Measurements from ENCODE around the gene CTTNBP2NL.
"Not testable (repeated sequence)": the region's sequence is repeated elsewhere in the genome, so short reads cannot be mapped to it uniquely, and the experiment has no call there.

The CTTNBP2NL gene

GRCh38 chr1:112472142-112472541, 76.1 kb downstream of the CTTNBP2NL start:
- no peaks in the 10 kb centered on the region for H3K36me3 ChIP-seq
- H3K9me3 ChIP-seq: peaks cover 9% of the 10 kb centered on the region
- no peak overlapping the region for H3K4me3 ChIP-seq
- no peaks in the 10 kb centered on the region for H3K4me1 ChIP-seq
- no peak overlapping the region for H3K9ac ChIP-seq
- TF ChIP-seq Cebpa-rat (IDR thresholded peaks at IDR 0.05): no peak
- no peak overlapping the region for H3K27ac ChIP-seq
- no peaks in the 10 kb centered on the region for H3K27me3 ChIP-seq
- H4K20me1 ChIP-seq: no peaks in the 10 kb centered on the region
- no peak overlapping the region for H3K4me2 ChIP-seq

- H3K9me3 ChIP-seq: peaks cover 36% of the 10 kb centered on the region
- TF ChIP-seq Cebpa-rat (IDR thresholded peaks at IDR 0.05): no peak
- H3K9ac ChIP-seq: no peak overlapping the region
Measured at GRCh38 chr1:112477550-112477949, 81.5 kb downstream of the CTTNBP2NL start.

GRCh38 chr1:112478314-112478713, 82.3 kb downstream of the CTTNBP2NL start:
- H3K4me3 ChIP-seq: no peak overlapping the region
- H3K4me1 ChIP-seq: no peaks in the 10 kb centered on the region
- no peaks in the 10 kb centered on the region for H3K27me3 ChIP-seq
- no peaks in the 10 kb centered on the region for H3K36me3 ChIP-seq
- H3K9ac ChIP-seq: no peak overlapping the region
- TF ChIP-seq Cebpa-rat (IDR thresholded peaks at IDR 0.05): no peak
- no peak overlapping the region for H3K4me2 ChIP-seq
- peaks cover 36% of the 10 kb centered on the region for H3K9me3 ChIP-seq
- no peak overlapping the region for H3K27ac ChIP-seq
- H4K20me1 ChIP-seq: no peaks in the 10 kb centered on the region

More at GRCh38 chr1:112477550-112477949, 81.5 kb downstream of the CTTNBP2NL start:
- H3K4me3 ChIP-seq: no peak overlapping the region
- H3K27me3 ChIP-seq: no peaks in the 10 kb centered on the region
- no peak overlapping the region for H3K27ac ChIP-seq
- H4K20me1 ChIP-seq: no peaks in the 10 kb centered on the region
- H3K36me3 ChIP-seq: no peaks in the 10 kb centered on the region
- H3K4me2 ChIP-seq: no peak overlapping the region
- no peaks in the 10 kb centered on the region for H3K4me1 ChIP-seq

GRCh38 chr1:112486063-112486462, 90.0 kb downstream of the CTTNBP2NL start:
- H3K27ac ChIP-seq, H3K27me3 ChIP-seq, H3K4me1 ChIP-seq, H3K9ac ChIP-seq, H3K4me2 ChIP-seq, H3K4me3 ChIP-seq, H4K20me1 ChIP-seq, H3K36me3 ChIP-seq, H3K9me3 ChIP-seq: not testable (repeated sequence)

- not testable (repeated sequence) for H3K4me1 ChIP-seq, H3K9me3 ChIP-seq, H3K4me2 ChIP-seq, H3K4me3 ChIP-seq, H3K36me3 ChIP-seq, H3K27ac ChIP-seq, H3K27me3 ChIP-seq, H4K20me1 ChIP-seq, H3K9ac ChIP-seq
Measured at GRCh38 chr1:112487686-112488085, 91.7 kb downstream of the CTTNBP2NL start.

GRCh38 chr1:112488141-112488540, 92.1 kb downstream of the CTTNBP2NL start:
- Histone ChIP-seq H4K20me1 (no peaks in the 10 kb centered on the region), H3K4me2 (no peak overlapping the region), H3K36me3 (no peaks in the 10 kb centered on the region)

GRCh38 chr1:112492076-112492475, 96.1 kb downstream of the CTTNBP2NL start:
- TF ChIP-seq Cebpa-rat (IDR thresholded peaks at IDR 0.05): no peak
- H3K4me3 ChIP-seq: no peak overlapping the region
- H3K4me1 ChIP-seq: no peaks in the 10 kb centered on the region
- H3K36me3 ChIP-seq: no peaks in the 10 kb centered on the region
- H4K20me1 ChIP-seq: no peaks in the 10 kb centered on the region
- H3K27me3 ChIP-seq: no peaks in the 10 kb centered on the region
- H3K27ac ChIP-seq: no peak overlapping the region
- no peak overlapping the region for H3K9ac ChIP-seq
- H3K4me2 ChIP-seq: no peak overlapping the region
- no peaks in the 10 kb centered on the region for H3K9me3 ChIP-seq

More at GRCh38 chr1:112488141-112488540, 92.1 kb downstream of the CTTNBP2NL start:
- no peak overlapping the region for H3K9ac ChIP-seq
- no peaks in the 10 kb centered on the region for H3K27me3 ChIP-seq
- H3K4me1 ChIP-seq: no peaks in the 10 kb centered on the region
- no peak overlapping the region for H3K27ac ChIP-seq
- TF ChIP-seq Cebpa-rat (IDR thresholded peaks at IDR 0.05): no peak
- no peaks in the 10 kb centered on the region for H3K9me3 ChIP-seq
- no peak overlapping the region for H3K4me3 ChIP-seq

- Histone ChIP-seq H4K20me1 (no peaks in the 10 kb centered on the region), H3K27ac (no peak overlapping the region), H3K9me3 (no peaks in the 10 kb centered on the region), H3K4me2 (no peak overlapping the region), H3K4me3 (no peak overlapping the region), H3K36me3 (no peaks in the 10 kb centered on the region), H3K27me3 (no peaks in the 10 kb centered on the region), H3K4me1 (no peaks in the 10 kb centered on the region), H3K9ac (no peak overlapping the region)
- no peak for TF ChIP-seq Cebpa-rat (IDR thresholded peaks at IDR 0.05)
Measured at GRCh38 chr1:112493351-112493750, 97.3 kb downstream of the CTTNBP2NL start.

GRCh38 chr1:112496290-112496689, 100.3 kb downstream of the CTTNBP2NL start:
- H3K27ac ChIP-seq: no peak overlapping the region
- H4K20me1 ChIP-seq: no peaks in the 10 kb centered on the region
- no peak overlapping the region for H3K4me3 ChIP-seq
- no peak overlapping the region for H3K4me2 ChIP-seq
- H3K36me3 ChIP-seq: no peaks in the 10 kb centered on the region
- H3K9me3 ChIP-seq: no peaks in the 10 kb centered on the region
- H3K27me3 ChIP-seq: peaks cover 17% of the 10 kb centered on the region
- no peak for TF ChIP-seq Cebpa-rat (IDR thresholded peaks at IDR 0.05)
- no peak overlapping the region for H3K9ac ChIP-seq
- no peaks in the 10 kb centered on the region for H3K4me1 ChIP-seq

- H3K4me3 ChIP-seq: peak overlapping the region; percentile 58
- no peaks in the 10 kb centered on the region for H3K36me3 ChIP-seq
- H3K9ac ChIP-seq: no peak overlapping the region
- H3K4me1 ChIP-seq: peaks cover 22% of the 10 kb centered on the region
- H3K4me2 ChIP-seq: peak overlapping the region; percentile 71
- no peaks in the 10 kb centered on the region for H3K9me3 ChIP-seq
- no peak overlapping the region for H3K27ac ChIP-seq
- peaks cover 4% of the 10 kb centered on the region; the same call in 1 of the 2 replicates for H4K20me1 ChIP-seq
- H3K27me3 ChIP-seq: peaks cover 59% of the 10 kb centered on the region
- no peak for TF ChIP-seq Cebpa-rat (IDR thresholded peaks at IDR 0.05)
Measured at GRCh38 chr1:112501810-112502641, 106.0 kb downstream of the CTTNBP2NL start.

All from BLaER1 (cell line).